ENCODE results near the gene FLYWCH1. TPM values are rescaled to one million over a fixed set of nuclear protein-coding genes. Genes with fewer than 3 reads are reported as not detected.

FLYWCH1 gene
- total RNA-seq, 1 experiment from 2014 or later, result 12.5 TPM

- no peak overlapping the region for H3K23ac ChIP-seq (ENCODE audit: insufficient read length, low read depth, low read length)
- TF ChIP-seq CTCF (conservative IDR thresholded peaks at IDR 0.05), result no peak
- H2BK15ac ChIP-seq (ENCODE audit: low read depth, low read length), result no peak overlapping the region
Observed at GRCh38 chr16:2949705-2950352, 38.1 kb downstream of the FLYWCH1 start.

More at GRCh38 chr16:2949705-2950352, 38.1 kb downstream of the FLYWCH1 start:
- no peaks in the 10 kb centered on the region for H4K20me1 ChIP-seq (ENCODE audit: control insufficient read depth, insufficient read depth, insufficient read length)
- no peak overlapping the region for H2AK5ac ChIP-seq (ENCODE audit: insufficient read length, low read length)
- no peak overlapping the region for H2BK120ac ChIP-seq (ENCODE audit: low read depth, low read length, poor library complexity, severe bottlenecking)
- H4K8ac ChIP-seq (replicated peaks; ENCODE audit: insufficient read length, low read depth, low read length), result no peak overlapping the region
- no peak overlapping the region for H2BK5ac ChIP-seq (ENCODE audit: insufficient read length, low read length)
- H3K56ac ChIP-seq (ENCODE audit: insufficient read length, low read depth, low read length), result no peak overlapping the region
- no peak overlapping the region for H3K14ac ChIP-seq (ENCODE audit: insufficient read depth, low read length)
- peaks cover 6% of the 10 kb centered on the region in 2 experiments for H3K4me1 Mint-ChIP-seq
- H3K27me3 ChIP-seq (ENCODE audit: insufficient read depth, low read length), result no peaks in the 10 kb centered on the region
- H3K4ac ChIP-seq (ENCODE audit: low read depth, low read length), result no peak overlapping the region
- H3K9me3 ChIP-seq (ENCODE audit: control insufficient read depth, low read depth, low read length), result no peaks in the 10 kb centered on the region
- H2BK20ac ChIP-seq (ENCODE audit: low read depth, low read length, poor library complexity, severe bottlenecking), result no peak overlapping the region
- no peak overlapping the region for H4K91ac ChIP-seq (ENCODE audit: insufficient read length, low read depth, low read length)
- H3K4me3 Mint-ChIP-seq, result no peak overlapping the region
- H3K4me2 ChIP-seq (ENCODE audit: insufficient read depth, insufficient read length, low read length), result no peak overlapping the region
- H3K18ac ChIP-seq (ENCODE audit: insufficient read length, low read depth, low read length), result no peak overlapping the region
- no peak overlapping the region for H2AFZ ChIP-seq (ENCODE audit: low read length)
- no CpG with 5 or more reads among the region's 19 CpGs for WGBS (ENCODE audit: extremely low coverage, insufficient read length, low lambda C conversion rate)
- peaks cover 2% of the 10 kb centered on the region; the same call in 1 of the 2 replicates for H3K27me3 Mint-ChIP-seq (ENCODE audit: low read depth)
- H3K9ac ChIP-seq (ENCODE audit: extremely low read depth, insufficient read length, low read length), result no peak overlapping the region
- H3K79me1 ChIP-seq (ENCODE audit: insufficient read depth, low read depth, low read length, poor library complexity, severe bottlenecking), result no peaks in the 10 kb centered on the region
- H3K27ac Mint-ChIP-seq, result no peak overlapping the region
- H4K5ac ChIP-seq (ENCODE audit: insufficient read length, low read depth, low read length), result no peak overlapping the region
- no peaks in the 10 kb centered on the region for H3K4me1 ChIP-seq (ENCODE audit: insufficient read depth, low read length)
- H3T11ph ChIP-seq (ENCODE audit: low read length), result no peak overlapping the region
- no peak overlapping the region for H3K27ac ChIP-seq (ENCODE audit: insufficient read length, low read depth, low read length)
- H3K23me2 ChIP-seq (ENCODE audit: insufficient read length, low read depth, low read length, poor library complexity, severe bottlenecking), result no peaks in the 10 kb centered on the region
- no peaks in the 10 kb centered on the region; a peak in 2 of 5 replicates for H3K9me3 Mint-ChIP-seq
- H3K36me3 Mint-ChIP-seq (ENCODE audit: insufficient read depth in 1 of 3, low read depth in 3 of 3), result peaks cover 0 to 9% (median 5%) of the 10 kb centered on the region in 3 experiments; a peak in 3 of 7 replicates
- H2BK12ac ChIP-seq (ENCODE audit: insufficient read length, low read depth, low read length), result no peak overlapping the region
- H3K79me2 ChIP-seq (ENCODE audit: insufficient read depth, low read length), result no peaks in the 10 kb centered on the region
- DNase-seq, result no peak

Measured in H9 (cell line).